Activated CD4-positive, CD25-positive, alpha-beta regulatory T cell (primary cell): ENCODE measurements around the gene CDC42BPG.
A peak's percentile ranks its signal among the peaks of the same experiment; 100 is the strongest.

Experiments used
- DNase-seq, 4 experiments: peaks; one replicate each; lab custom pipeline; 2025; lab: John Stamatoyannopoulos, UW

The CDC42BPG gene

GRCh38 chr11:64790205-64791095 is 54.0 kb downstream of the CDC42BPG start:
- no peak for DNase-seq

- no peak for DNase-seq
These were observed 54.9 kb downstream of the CDC42BPG start for GRCh38 chr11:64789331-64790204.

GRCh38 chr11:64788321-64789215 is 55.9 kb downstream of the CDC42BPG start:
- DNase-seq, result no peak

GRCh38 chr11:64787526-64788320 is 56.7 kb downstream of the CDC42BPG start:
- DNase-seq, result peak in 2 of 4 experiments; percentile 31 to 33

- no peak for DNase-seq
These were observed 58.1 kb downstream of the CDC42BPG start for GRCh38 chr11:64786308-64786707.

- no peak for DNase-seq
These were observed 59.5 kb downstream of the CDC42BPG start for GRCh38 chr11:64784813-64785581.

GRCh38 chr11:64778473-64779298 is 65.8 kb downstream of the CDC42BPG start, which contains the start of gene SF1:
Gene SF1 (minus strand): TSS chr11:64778542. CDS start chr11:64778392, 150 bp downstream.
- DNase-seq, result peak; percentile 97 to 100 (median 98)

GRCh38 chr11:64778223-64778472 is 66.3 kb downstream of the CDC42BPG start:
- DNase-seq, result no peak

GRCh38 chr11:64777449-64778222 is 66.8 kb downstream of the CDC42BPG start:
- peak; percentile 68 to 82 (median 77) for DNase-seq

GRCh38 chr11:64776875-64777274 is 67.6 kb downstream of the CDC42BPG start:
- no peak for DNase-seq

GRCh38 chr11:64776425-64776824 is 68.0 kb downstream of the CDC42BPG start:
- DNase-seq, result no peak

- DNase-seq, result no peak
These were observed 70.3 kb downstream of the CDC42BPG start for GRCh38 chr11:64774144-64774543.
